ENCODE measurements around the gene NTM. TPM values are rescaled to one million over a fixed set of nuclear protein-coding genes. Genes with fewer than 3 reads are reported as not detected.

The NTM gene
- total RNA-seq, 1 donor, result 52.2 TPM

DNA sequence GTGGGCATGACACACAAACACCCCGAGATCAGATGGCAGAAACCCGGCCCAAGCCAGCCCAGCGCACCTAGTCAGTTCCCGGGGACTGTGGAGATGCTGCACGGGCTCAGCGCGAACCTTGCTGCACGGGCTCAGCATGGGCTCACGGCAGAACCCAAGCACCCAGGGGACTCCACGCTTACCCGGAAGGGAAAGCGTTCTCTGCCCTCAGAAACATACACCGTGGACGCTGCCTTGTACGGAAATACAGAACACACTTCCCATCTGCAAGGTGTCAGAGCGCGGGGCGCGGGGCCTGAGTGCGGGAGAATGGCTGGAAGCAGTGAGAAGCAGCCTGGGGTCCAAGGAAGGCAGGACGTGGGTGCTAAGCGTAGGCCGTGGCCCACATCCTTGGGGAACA is 319.9 kb downstream of the NTM start:
- no peak for DNase-seq (ENCODE audit: low read depth)
- no peak overlapping the region for H3K4me3 ChIP-seq (ENCODE audit: low read depth, low read length)
- TF ChIP-seq, protein P1, sequence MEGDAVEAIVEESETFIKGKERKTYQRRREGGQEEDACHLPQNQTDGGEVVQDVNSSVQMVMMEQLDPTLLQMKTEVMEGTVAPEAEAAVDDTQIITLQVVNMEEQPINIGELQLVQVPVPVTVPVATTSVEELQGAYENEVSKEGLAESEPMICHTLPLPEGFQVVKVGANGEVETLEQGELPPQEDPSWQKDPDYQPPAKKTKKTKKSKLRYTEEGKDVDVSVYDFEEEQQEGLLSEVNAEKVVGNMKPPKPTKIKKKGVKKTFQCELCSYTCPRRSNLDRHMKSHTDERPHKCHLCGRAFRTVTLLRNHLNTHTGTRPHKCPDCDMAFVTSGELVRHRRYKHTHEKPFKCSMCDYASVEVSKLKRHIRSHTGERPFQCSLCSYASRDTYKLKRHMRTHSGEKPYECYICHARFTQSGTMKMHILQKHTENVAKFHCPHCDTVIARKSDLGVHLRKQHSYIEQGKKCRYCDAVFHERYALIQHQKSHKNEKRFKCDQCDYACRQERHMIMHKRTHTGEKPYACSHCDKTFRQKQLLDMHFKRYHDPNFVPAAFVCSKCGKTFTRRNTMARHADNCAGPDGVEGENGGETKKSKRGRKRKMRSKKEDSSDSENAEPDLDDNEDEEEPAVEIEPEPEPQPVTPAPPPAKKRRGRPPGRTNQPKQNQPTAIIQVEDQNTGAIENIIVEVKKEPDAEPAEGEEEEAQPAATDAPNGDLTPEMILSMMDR (IDR thresholded peaks at IDR 0.05; ENCODE audit: insufficient read depth, low read length), result no peak

DNA sequence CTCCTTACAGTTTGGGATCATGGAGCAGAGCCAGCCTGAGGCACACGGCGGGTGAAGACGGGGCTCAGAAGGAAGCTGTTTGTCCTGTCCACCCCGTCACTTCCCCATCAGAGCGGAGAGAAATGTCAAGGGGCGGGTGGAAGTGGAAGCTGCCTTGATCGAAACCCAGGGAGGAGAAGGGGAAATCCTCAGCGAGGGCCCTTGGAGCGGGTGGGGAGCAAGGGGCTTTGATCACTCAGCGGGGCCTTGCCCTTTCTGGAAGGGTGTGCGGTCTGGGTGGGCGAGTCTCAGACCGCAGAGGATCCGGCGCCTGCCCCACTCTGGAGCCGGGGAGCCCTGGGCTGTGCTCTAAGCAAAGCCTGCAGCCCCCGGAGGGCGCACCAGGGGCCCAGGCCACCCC is 320.4 kb downstream of the NTM start:
- TF ChIP-seq, protein P1 (IDR thresholded peaks at IDR 0.05; ENCODE audit: insufficient read depth, low read length), result no peak
- H3K4me3 ChIP-seq (ENCODE audit: low read depth, low read length), result no peak overlapping the region
- no peak for DNase-seq (ENCODE audit: low read depth)

DNA sequence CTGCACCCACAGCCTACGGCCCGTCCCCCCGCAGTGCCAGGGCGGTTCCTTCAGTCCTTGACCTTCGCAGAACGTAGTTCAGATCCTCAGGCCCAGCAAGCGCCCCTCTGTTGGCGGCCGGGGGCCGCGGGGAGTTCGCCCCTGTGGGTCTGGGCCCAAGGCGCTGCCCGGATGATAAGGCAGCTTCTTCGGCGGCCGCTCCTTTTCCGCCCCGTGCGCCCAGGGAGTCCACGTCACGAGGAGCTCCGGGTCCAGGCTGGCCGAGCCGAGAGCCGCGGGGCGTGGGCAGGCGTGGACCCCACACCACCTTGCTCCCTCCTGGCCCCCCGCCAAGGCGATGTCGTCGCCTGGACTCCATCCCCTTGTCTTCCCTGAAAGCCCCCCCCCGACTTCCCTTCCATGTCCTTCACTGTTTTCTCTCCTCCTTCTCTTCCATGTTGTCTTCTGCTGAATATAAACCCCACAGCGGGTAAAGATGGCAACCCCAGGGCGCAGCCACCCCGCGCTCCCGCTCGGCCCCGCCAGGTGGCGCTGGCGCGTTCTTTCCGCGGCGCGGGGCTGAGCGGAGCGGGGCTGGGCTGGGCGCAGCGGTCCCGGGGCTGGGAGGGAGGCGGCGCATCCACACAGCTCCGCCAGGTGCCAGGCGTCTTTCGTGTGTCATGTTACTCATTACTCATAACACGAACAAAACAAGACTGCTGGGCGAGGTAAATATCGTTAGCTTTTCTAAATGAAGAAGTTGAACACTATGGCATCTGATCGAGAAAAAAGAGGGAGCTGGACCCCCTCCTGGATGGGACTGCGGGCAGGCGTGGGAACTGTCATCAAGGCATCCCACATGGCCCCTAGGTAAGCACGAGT is 321.0 kb downstream of the NTM start:
- TF ChIP-seq, protein P1 (IDR thresholded peaks at IDR 0.05; ENCODE audit: insufficient read depth, low read length), result peak; percentile 61
- DNase-seq (ENCODE audit: low read depth), result peak; percentile 22
- no peak overlapping the region for H3K4me3 ChIP-seq (ENCODE audit: low read depth, low read length)

DNA sequence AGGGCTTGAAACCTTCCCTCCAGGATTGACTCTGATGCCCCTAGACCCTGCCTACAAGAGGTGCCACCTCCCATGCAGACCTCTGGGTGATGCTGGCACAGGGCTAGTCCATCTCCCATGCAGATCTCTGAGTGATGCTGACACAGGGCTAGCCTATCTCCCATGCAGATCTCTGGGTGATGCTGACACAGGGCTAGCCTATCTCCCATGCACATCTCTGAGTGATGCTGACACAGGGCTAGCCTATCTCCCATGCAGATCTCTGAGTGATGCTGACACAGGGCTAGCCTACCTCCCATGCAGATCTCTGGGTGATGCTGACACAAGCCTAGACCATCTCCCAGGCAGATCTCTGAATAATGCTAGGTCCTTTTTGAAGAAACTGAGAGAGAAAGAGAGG is 321.7 kb downstream of the NTM start:
- TF ChIP-seq, protein P1 (IDR thresholded peaks at IDR 0.05; ENCODE audit: insufficient read depth, low read length), result no peak
- no peak for DNase-seq (ENCODE audit: low read depth)
- H3K4me3 ChIP-seq (ENCODE audit: low read depth, low read length), result no peak overlapping the region

DNA sequence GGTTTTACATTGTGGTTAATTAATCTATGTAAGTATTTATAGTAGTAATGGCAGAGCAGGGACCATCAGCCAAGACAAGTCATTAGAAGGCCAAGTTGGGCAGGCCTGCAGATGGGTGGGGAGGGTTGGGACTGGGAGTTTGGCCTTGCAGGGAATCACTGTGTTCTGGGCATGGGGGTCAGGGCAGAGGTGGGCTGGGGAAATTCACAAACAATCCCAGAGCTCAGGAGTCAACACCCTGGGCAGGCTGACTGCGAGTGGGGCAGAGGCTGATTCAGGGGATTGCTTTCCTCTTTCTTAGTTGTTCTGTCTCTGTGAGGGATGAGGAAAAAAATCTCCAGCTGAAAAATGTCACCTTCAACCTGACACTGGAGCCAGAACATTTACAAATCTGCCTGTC is 322.5 kb downstream of the NTM start:
- no peak overlapping the region for H3K4me3 ChIP-seq (ENCODE audit: low read depth, low read length)
- DNase-seq (ENCODE audit: low read depth), result no peak
- TF ChIP-seq, protein P1 (IDR thresholded peaks at IDR 0.05; ENCODE audit: insufficient read depth, low read length), result no peak

DNA sequence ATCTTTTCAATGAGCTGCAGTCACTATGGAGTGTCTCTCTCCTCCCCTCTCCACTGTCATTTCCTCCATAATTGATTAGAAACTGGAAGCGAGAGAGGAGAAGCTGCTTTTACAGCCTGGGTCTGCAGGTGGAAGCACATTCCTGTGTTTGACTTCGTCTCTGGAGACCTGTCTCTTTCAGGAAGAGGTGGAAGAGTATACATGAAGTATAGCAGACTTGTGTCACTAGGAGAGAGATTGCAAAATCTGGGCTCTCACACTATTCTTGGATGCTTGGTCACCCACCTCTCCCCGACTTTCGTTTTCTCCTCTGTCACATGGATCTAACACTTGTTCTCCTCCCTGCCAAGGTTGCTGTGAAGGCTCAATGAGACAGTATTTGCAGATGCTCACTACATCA is 323.3 kb downstream of the NTM start:
- TF ChIP-seq, protein P1 (IDR thresholded peaks at IDR 0.05; ENCODE audit: insufficient read depth, low read length), result no peak
- no peak for DNase-seq (ENCODE audit: low read depth)
- no peak overlapping the region for H3K4me3 ChIP-seq (ENCODE audit: low read depth, low read length)

Data from fibroblast of the aortic adventitia (primary cell).